Muscle layer of colon (tissue), 2 donors: ENCODE measurements around the gene ADCY7.

Experiments used
- H3K27ac ChIP-seq: one replicate; pipeline ENCODE4 v1.7.0; 2013; ENCODE audit warnings: low read depth, mild to moderate bottlenecking, low read length, moderate library complexity
- H3K27me3 ChIP-seq, 2 donors: one replicate each; pipeline ENCODE4 v1.7.0; 2013; ENCODE audit warnings: low read length in 2 of 2, mild to moderate bottlenecking in 2 of 2; ENCODE audit not compliant: insufficient read depth in 2 of 2, control insufficient read depth in 1 of 2
- H3K36me3 ChIP-seq: one replicate; pipeline ENCODE4 v1.7.0; 2013; ENCODE audit warnings: mild to moderate bottlenecking, low read length; ENCODE audit not compliant: insufficient read depth
- H3K4me1 ChIP-seq: one replicate; pipeline ENCODE4 v1.7.0; 2013; ENCODE audit warnings: mild to moderate bottlenecking, low read length; ENCODE audit not compliant: insufficient read depth
- H3K4me3 ChIP-seq, 2 donors: one replicate each; pipeline ENCODE4 v1.7.0; 2013; ENCODE audit warnings: low read length in 2 of 2, low read depth in 1 of 2, mild to moderate bottlenecking in 1 of 2, moderate library complexity in 1 of 2
- H3K9ac ChIP-seq: one replicate; pipeline ENCODE4 v1.7.0; 2013; ENCODE audit warnings: low read length
- H3K9me3 ChIP-seq: one replicate; pipeline ENCODE4 v1.7.0; 2013; ENCODE audit warnings: mild to moderate bottlenecking, low read length
- donor health status: abdominal sarcoma.
- donor health status: Adenocarcinoma of cecum.

ADCY7 gene

GRCh38 chr16:50315346-50315997, 49.1 kb downstream of the ADCY7 start:
- no peaks in the 10 kb centered on the region for H3K27me3 ChIP-seq
- H3K9me3 ChIP-seq, result no peaks in the 10 kb centered on the region
- no peak overlapping the region for H3K4me3 ChIP-seq
- no peak overlapping the region for H3K27ac ChIP-seq
- H3K36me3 ChIP-seq, result peaks cover 61% of the 10 kb centered on the region
- H3K4me1 ChIP-seq, result peaks cover 19% of the 10 kb centered on the region
- H3K9ac ChIP-seq, result no peak overlapping the region

- H3K4me1 ChIP-seq, result peaks cover 19% of the 10 kb centered on the region
- no peak overlapping the region for H3K27ac ChIP-seq
- peaks cover 65% of the 10 kb centered on the region for H3K36me3 ChIP-seq
- no peaks in the 10 kb centered on the region for H3K27me3 ChIP-seq
- H3K9me3 ChIP-seq, result no peaks in the 10 kb centered on the region
- H3K4me3 ChIP-seq, result no peak overlapping the region
- no peak overlapping the region for H3K9ac ChIP-seq
These were observed 49.9 kb downstream of the ADCY7 start for GRCh38 chr16:50316102-50316847.

- peaks cover 71% of the 10 kb centered on the region for H3K36me3 ChIP-seq
- H3K9me3 ChIP-seq, result no peaks in the 10 kb centered on the region
- peaks cover 19% of the 10 kb centered on the region for H3K4me1 ChIP-seq
- H3K9ac ChIP-seq, result no peak overlapping the region
- no peaks in the 10 kb centered on the region for H3K27me3 ChIP-seq
- H3K4me3 ChIP-seq, result no peak overlapping the region
- H3K27ac ChIP-seq, result no peak overlapping the region
These were observed 50.7 kb downstream of the ADCY7 start for GRCh38 chr16:50316848-50317630.

DNA sequence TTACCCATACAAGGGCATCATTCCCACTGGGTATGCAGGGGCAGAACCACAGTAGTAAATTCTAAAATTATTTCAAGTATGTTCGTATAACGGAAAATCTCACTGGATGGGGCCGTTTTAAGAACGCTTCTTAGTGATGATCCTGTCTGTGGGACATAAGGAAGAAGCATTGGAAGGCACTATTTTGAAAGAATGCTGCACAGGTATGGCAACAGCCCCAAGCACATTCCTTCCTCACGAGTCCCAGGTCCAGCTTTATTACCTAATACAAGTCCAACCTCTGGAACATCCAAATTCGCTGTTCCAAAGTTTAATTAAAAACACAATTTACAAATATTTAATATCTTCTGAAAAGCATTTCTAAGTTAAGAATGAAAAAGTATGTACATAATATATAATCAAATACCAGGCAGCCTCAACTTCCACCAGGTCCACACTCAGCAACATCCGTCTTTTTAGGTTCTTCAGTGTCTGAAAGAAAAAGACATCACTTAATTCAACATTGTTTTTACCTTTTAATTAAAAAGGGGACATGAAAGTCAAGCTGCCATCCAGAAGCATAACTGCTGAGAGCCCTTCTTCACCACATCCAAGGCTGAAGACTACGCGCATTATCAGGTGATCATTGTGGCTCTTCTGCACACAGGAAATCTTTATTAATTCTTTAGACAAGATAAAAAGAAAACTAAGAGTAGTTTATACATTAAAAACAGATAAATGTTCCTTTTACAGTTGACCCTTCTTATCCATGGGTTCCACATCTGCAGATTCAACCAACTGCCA, 52.6 kb downstream of the ADCY7 start:
- Histone ChIP-seq H3K9me3 (no peaks in the 10 kb centered on the region), H3K36me3 (peaks cover 70% of the 10 kb centered on the region), H3K27ac (no peak overlapping the region), H3K27me3 (no peaks in the 10 kb centered on the region), H3K4me3 (no peak overlapping the region), H3K4me1 (peaks cover 29% of the 10 kb centered on the region), H3K9ac (no peak overlapping the region)

GRCh38 chr16:50320310-50320709, 54.0 kb downstream of the ADCY7 start:
- Histone ChIP-seq H3K9me3 (no peaks in the 10 kb centered on the region), H3K36me3 (peaks cover 69% of the 10 kb centered on the region), H3K27me3 (no peaks in the 10 kb centered on the region), H3K4me3 (no peak overlapping the region), H3K9ac (no peak overlapping the region), H3K4me1 (peaks cover 24% of the 10 kb centered on the region), H3K27ac (no peak overlapping the region)

- Histone ChIP-seq H3K27ac (no peak overlapping the region), H3K27me3 (no peaks in the 10 kb centered on the region), H3K9me3 (no peaks in the 10 kb centered on the region), H3K4me1 (peaks cover 14% of the 10 kb centered on the region), H3K4me3 (no peak overlapping the region), H3K9ac (no peak overlapping the region), H3K36me3 (peaks cover 71% of the 10 kb centered on the region)
These were observed 56.0 kb downstream of the ADCY7 start for GRCh38 chr16:50322333-50322732.

DNA sequence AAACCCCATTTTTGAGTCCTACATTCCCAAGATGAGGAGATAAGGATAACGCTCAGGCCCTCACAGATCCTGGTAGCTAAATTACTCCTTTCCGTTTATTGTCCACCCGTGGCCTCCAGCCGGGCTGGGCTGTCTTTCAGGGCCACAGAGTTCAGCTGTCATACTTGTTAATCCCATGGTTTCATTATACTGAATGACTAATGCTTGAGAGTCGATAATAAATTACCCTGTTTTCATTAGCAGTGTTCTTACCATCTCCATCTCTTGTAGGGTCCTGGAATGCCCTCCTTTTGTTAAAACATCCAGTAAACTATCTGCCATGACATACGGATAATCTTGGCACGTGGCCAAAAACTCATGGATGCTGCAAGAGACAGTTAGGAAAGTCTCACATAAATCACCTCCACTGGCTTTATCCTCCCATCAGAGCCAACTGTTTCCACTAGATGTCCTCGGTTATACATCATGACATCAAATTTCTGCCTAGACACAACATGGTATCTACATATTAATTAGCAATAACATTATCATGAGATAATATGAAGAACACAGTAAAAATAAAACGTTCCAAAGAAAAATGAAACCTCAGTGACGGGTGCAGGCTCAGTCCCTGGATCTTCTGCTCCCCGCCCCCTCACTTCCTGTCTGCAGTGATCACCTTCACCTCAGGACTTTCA, 57.1 kb downstream of the ADCY7 start:
- Histone ChIP-seq H3K27me3 (no peaks in the 10 kb centered on the region), H3K27ac (no peak overlapping the region), H3K9ac (no peak overlapping the region), H3K4me3 (no peak overlapping the region), H3K36me3 (peaks cover 68% of the 10 kb centered on the region), H3K9me3 (no peaks in the 10 kb centered on the region), H3K4me1 (peaks cover 18% of the 10 kb centered on the region)

DNA sequence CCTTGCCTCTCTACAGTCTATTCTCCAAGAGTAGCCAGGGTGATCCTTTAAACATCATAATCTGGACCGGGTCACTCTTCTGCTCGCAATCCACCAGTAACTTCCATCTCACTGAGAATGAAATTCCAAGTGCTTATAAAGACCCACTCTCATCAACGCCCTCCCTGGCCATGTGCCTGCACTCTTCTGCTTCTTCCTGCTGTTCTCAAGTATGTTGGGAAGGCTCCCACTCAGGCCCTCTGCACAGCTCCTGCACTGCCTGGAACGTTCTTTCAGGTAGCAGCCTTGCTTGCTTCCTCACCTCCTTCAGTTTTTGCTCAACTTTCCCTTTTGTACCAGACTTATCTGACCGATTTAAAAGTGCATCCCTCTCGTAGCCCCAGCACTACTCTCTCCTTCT, 58.0 kb downstream of the ADCY7 start:
- H3K36me3 ChIP-seq, result peaks cover 67% of the 10 kb centered on the region

GRCh38 chr16:50326264-50326663, 59.9 kb downstream of the ADCY7 start:
- no peak overlapping the region for H3K9ac ChIP-seq
- H3K27ac ChIP-seq, result no peak overlapping the region
- peaks cover 31% of the 10 kb centered on the region for H3K4me1 ChIP-seq
- H3K9me3 ChIP-seq, result no peaks in the 10 kb centered on the region
- H3K27me3 ChIP-seq, result no peaks in the 10 kb centered on the region
- no peak overlapping the region for H3K4me3 ChIP-seq
- peaks cover 54% of the 10 kb centered on the region for H3K36me3 ChIP-seq

More for the DNA sequence above, 58.0 kb downstream of the ADCY7 start:
- Histone ChIP-seq H3K4me3 (no peak overlapping the region), H3K27ac (no peak overlapping the region), H3K27me3 (no peaks in the 10 kb centered on the region), H3K4me1 (peaks cover 21% of the 10 kb centered on the region), H3K9me3 (no peaks in the 10 kb centered on the region), H3K9ac (no peak overlapping the region)

DNA sequence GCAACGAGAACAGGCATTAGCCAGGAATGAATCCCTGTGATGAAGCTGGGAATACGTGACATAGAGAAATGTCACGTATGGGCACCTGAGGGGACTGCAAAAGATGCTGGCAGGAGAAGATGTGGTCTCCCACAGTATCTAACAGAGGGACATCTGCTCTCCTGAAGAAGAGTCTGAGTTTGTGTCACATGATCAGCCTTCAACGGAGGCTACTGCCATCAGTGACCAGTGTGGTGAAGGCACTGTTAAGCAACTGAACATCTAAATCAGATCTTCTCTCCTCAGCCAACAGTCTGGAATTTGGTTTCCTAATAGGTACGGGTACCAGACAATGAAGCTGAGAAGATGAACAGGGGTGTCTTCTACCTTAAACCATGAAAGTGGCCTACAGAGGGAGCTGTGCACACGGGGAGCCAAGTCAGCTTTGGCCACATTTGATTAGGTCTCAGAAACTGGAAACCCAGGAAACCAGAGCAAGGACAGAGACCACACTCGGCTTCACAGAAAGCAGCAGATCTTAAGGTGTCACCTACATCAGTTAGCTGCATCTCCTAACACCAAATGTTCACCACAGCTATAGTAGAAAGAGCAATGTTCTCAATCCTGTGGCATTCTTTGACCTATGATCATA, 60.6 kb downstream of the ADCY7 start:
- Histone ChIP-seq H3K27ac (no peak overlapping the region), H3K27me3 (no peaks in the 10 kb centered on the region), H3K4me1 (peaks cover 38% of the 10 kb centered on the region), H3K9ac (no peak overlapping the region), H3K36me3 (peaks cover 49% of the 10 kb centered on the region), H3K9me3 (no peaks in the 10 kb centered on the region), H3K4me3 (no peak overlapping the region)
